ENCODE results near the gene HSD11B1. TPM values are rescaled to one million over a fixed set of nuclear protein-coding genes. Genes with fewer than 3 reads are reported as not detected.
A peak's percentile ranks its signal among the peaks of the same experiment; 100 is the strongest.

The HSD11B1 gene
- polyA plus RNA-seq, 1 donor = not detected

DNA sequence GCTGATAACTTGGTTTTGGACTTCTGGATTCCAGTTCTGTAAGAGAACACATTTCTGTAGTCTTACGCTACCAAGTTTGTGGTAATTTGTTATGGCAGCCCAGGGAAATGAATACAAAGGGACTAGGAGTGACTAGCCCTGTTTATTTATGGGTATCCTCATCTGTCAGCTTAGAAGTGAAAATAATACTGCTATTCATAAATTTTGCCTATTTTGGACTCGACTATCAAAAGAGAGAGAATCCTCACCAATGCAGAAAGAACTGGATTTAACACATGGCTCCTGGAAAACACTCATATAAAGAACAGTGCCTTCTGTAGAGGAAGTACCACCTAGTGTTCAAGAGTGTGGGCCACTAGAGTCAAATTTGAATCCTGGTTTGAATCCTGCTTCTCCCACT is 22.6 kb downstream of the HSD11B1 start:
- DNase-seq = no peak

DNA sequence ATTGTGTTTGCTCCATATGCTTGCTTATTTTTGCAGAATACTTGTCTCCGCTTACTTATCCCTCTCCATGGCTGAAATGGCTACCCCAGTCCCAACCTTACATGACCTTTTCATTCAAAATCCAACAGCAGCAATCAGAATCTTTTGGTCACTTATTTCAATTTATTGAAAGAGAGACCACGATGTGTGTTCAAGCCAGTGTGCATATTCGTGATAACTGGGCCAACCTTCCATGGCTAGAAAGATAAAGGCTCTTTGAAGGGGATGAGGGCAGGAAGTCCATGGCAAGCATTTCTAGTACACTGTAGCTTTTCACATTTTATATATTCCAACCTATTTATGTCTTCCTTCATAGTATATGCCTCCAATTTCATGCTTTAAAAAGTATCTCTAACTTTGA is 23.1 kb downstream of the HSD11B1 start:
- no peak for DNase-seq

DNA sequence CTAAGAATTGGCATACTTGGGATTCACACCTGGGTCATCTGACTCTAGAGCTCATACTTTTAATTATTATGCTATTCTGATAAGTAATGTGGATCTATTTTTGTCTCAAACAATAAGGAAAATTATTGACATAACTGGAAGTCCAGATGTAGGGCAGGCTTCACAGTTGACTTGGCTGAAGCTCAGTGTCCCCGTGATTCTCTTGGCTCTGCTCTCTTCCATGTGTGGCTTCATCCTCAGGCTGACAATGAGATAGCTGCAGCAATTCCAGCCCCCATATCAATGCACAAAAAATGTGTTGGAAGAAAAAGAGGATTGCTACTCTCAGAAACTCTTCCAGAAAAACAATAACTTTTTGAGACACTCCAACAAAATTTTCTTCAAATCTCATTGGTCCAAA is 23.8 kb downstream of the HSD11B1 start:
- no peak for DNase-seq

DNA sequence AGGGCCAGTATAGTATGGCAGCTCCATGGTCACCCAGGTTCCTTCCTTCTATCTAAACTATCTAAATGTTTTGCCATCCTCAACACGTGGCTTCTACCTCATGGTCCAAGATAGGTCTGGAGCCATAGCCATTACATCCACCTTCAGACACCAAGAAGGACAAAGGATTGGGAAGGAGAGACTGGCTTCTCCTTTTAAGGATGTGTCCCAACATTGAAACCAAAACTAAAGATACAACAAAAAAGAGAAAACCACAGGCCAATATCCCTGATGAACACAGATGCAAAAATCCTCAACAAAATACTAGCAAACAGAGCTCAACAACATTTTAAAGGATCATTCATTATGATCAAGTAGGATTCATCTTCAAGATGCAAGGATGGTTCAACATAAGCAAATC is 24.8 kb downstream of the HSD11B1 start:
- DNase-seq = no peak

GRCh38 chr1:209732725-209733124 is 28.1 kb downstream of the HSD11B1 start:
- no peak for DNase-seq

DNA sequence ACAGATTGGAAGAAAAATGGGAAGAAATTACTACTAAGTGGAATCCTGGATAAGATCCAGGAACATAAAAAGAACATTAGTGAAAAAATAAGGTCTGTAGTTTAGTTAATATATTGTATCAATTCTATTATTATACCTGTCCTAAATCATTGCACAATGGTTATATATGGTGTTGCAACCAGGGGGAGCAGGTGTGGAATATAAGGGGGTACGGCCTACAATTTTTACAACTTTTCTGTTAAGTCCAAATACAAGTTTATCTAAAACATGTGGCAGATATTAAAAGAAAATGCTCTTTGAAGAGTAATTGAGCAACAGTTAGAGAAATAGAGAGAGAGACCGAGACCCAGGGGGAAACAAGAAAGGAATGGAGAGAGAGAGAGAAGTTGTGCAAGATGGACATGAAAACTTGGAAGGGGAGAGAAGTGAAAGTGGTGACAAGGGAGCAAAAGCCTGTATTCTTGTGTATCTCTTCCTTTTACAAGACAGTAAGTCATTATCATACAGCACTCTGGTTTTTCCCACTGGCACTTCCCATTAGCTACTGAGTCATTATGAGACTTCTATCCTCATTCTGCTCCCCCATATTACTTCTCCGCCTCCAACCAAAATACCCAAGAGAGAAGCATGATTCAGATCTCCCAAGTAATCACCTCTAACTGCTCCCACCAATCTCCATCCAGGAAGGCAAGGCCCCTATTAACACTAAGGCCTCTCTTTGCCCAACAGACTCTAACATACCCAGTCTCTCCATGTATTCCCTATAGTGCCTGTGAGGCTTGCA is 29.0 kb downstream of the HSD11B1 start:
- no peak for DNase-seq

DNA sequence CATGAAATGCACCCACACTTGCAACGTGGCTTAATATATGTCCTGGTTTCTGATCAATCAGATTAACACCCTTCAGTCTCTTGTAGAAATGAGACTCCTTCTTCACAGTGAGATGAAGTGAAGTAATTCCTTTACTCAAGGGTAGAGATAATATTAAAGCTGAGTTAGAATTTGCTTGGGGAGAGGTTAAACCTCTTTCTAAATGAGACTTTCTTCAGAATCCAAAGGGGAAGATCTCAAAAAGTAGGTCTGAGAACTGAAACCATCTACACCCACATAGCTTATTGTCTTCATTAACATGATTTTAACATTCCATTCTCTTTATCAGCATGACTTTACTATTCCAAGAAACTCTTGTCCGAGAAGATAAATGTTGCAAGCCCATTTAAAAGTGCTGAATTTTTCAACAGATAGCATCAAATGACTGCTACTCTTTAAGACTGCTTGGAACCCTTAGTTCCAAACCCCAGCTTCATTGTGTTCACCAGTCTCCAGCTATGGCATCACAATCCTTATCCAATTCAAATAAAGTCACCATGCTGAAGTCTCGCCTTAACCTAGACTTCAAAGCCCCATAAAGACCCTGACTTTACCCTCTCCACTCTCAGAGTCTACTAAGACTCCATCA is 32.0 kb downstream of the HSD11B1 start:
- DNase-seq = no peak

- DNase-seq = no peak
Measured at GRCh38 chr1:209737118-209737505, 32.5 kb downstream of the HSD11B1 start.

GRCh38 chr1:209738270-209738669 is 33.6 kb downstream of the HSD11B1 start:
- no peak for DNase-seq

DNA sequence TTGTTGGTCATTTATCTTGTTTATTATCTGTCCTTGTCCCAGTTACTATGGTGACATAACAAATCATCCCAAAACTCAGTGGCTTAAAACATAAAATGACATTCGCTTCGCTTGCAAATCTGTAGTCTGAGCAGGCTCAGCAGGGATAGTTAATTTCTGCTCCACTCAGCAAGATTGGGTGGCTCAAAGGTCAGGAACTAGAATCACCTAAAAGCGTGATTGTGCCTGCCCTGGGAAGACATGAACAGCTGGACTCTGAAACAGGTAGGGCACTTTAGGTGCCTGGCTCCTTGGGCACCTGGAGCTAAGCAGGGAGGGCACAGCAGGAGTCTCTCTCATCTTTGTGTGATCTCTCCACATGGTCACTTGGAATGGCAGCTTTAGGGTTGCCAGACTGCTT is 36.5 kb downstream of the HSD11B1 start:
- no peak for DNase-seq

- DNase-seq = no peak
Measured at GRCh38 chr1:209741889-209742288, 37.2 kb downstream of the HSD11B1 start.

GRCh38 chr1:209742409-209743144 is 37.9 kb downstream of the HSD11B1 start:
- no peak for DNase-seq

DNA sequence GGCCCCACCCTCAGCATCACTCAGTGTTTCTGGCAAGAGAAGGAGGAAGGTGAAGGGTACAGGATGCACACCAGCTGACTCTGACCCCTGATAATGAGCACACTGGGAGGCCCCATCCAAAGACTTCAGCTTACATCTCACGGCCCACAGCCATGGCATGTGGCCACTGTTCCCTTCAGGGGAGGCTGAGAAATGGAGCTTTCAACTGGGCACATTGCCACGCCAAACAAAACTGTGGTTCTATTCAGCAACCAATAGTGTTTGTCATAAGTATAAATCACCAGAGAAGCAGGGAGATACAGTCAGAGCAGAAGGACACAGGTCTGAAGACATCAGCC is 38.5 kb downstream of the HSD11B1 start:
- no peak for DNase-seq

- DNase-seq = no peak
Measured at GRCh38 chr1:209746451-209747165, 42.0 kb downstream of the HSD11B1 start.

GRCh38 chr1:209747580-209748262 is 43.1 kb downstream of the HSD11B1 start:
- peak; percentile 75 for DNase-seq

- DNase-seq = no peak
Measured at GRCh38 chr1:209748620-209749019, 44.0 kb downstream of the HSD11B1 start.

- DNase-seq = no peak
Measured at GRCh38 chr1:209749205-209749604, 44.6 kb downstream of the HSD11B1 start.

GRCh38 chr1:209749670-209750323 is 45.2 kb downstream of the HSD11B1 start:
- DNase-seq = no peak

- no peak for DNase-seq
Measured at GRCh38 chr1:209751627-209752231, 47.1 kb downstream of the HSD11B1 start.

- no peak for DNase-seq
Measured at GRCh38 chr1:209752890-209753289, 48.2 kb downstream of the HSD11B1 start.

- DNase-seq = no peak
Measured at GRCh38 chr1:209755256-209755655, 50.6 kb downstream of the HSD11B1 start.

All from left kidney (tissue), 2 donors.